GM21381 (cell line): ENCODE results near the gene MAPK1IP1L.

Source experiments
- ATAC-seq: cut with Tn5 transposase; IDR thresholded peaks from one replicate; pipeline ENCODE4 v1.9.1; 2021; ENCODE audit warnings: mild to moderate bottlenecking, moderate library complexity; ENCODE audit not compliant: unreplicated experiment

MAPK1IP1L gene

DNA sequence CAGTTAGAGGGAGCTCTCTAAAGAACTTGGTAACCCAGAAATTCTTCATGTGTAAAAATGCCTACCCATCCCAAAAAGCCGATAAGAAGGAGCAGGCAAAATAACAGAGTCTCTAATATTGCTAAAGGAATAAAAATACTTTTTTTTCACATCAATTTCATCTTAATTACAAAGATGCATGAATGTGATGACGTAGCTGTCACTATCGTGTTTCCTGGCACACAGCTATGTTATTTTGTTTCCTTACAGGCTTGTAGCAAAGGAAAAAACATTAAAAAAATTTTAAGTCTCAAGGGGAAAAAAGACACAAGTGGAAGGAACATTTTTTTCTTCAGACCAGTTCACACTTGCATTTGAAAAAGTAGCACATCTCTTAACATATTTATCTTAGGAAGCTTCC, 67.3 kb downstream of the MAPK1IP1L start:
- ATAC-seq: no peak
